ENCODE data around the gene FBXL17.

GRCh38 chr5:108249095-108249784 lies 132.7 kb downstream of the FBXL17 start:
- TF ChIP-seq CTCF (tag by site-specific recombination; IDR thresholded peaks at IDR 0.05) (no peak), GLI4 (tag by site-specific recombination; IDR thresholded peaks at IDR 0.05) (no peak), MZF1 (tag by site-specific recombination; IDR thresholded peaks at IDR 0.05; ENCODE audit: borderline replicate concordance) (no peak), ZNF184 (tag by site-specific recombination; IDR thresholded peaks at IDR 0.05) (no peak), ZNF423 (tag by site-specific recombination; IDR thresholded peaks at IDR 0.05) (no peak), MEIS1 (CRISPR knock-in tag; IDR thresholded peaks at IDR 0.05; ENCODE audit: borderline replicate concordance) (no peak)
